Subcutaneous abdominal adipose tissue (tissue), 5 donors: ENCODE measurements around the gene EML6.

Experiments
- H3K27ac ChIP-seq: one replicate; pipeline ENCODE4 v1.7.0; 2013; ENCODE audit warnings: low read depth, mild to moderate bottlenecking, inconsistent platforms, low read length, moderate library complexity
- H3K27me3 ChIP-seq, 5 donors: one replicate each; pipeline ENCODE4 v1.7.0; 2013; ENCODE audit warnings: low read length in 5 of 5, inconsistent platforms in 1 of 5; ENCODE audit not compliant: control insufficient read depth in 5 of 5, insufficient read depth in 4 of 5
- H3K36me3 ChIP-seq, 5 donors: one replicate each; pipeline ENCODE4 v1.7.0; 2013; ENCODE audit warnings: low read length in 5 of 5; ENCODE audit not compliant: control insufficient read depth in 5 of 5, insufficient read depth in 5 of 5
- H3K4me1 ChIP-seq, 5 donors: one replicate each; pipeline ENCODE4 v1.7.0; 2013; ENCODE audit warnings: low read length in 5 of 5, mild to moderate bottlenecking in 3 of 5, moderate library complexity in 1 of 5; ENCODE audit not compliant: control insufficient read depth in 5 of 5, insufficient read depth in 5 of 5
- H3K4me3 ChIP-seq, 5 donors: one replicate each; pipeline ENCODE4 v1.7.0; 2013; ENCODE audit warnings: low read length in 5 of 5, low read depth in 1 of 5
- H3K9ac ChIP-seq, 5 donors: one replicate each; pipeline ENCODE4 v1.7.0; 2013; ENCODE audit warnings: low read length in 5 of 5, mild to moderate bottlenecking in 4 of 5, moderate library complexity in 3 of 5
- H3K9me3 ChIP-seq, 5 donors: one replicate each; pipeline ENCODE4 v1.7.0; 2013; ENCODE audit warnings: low read length in 5 of 5; ENCODE audit not compliant: control insufficient read depth in 5 of 5
- donor health status: healthy.
- donor health status: healthy.
- donor health status: healthy.
- donor health status: healthy.
- donor health status: healthy.

EML6 gene

DNA sequence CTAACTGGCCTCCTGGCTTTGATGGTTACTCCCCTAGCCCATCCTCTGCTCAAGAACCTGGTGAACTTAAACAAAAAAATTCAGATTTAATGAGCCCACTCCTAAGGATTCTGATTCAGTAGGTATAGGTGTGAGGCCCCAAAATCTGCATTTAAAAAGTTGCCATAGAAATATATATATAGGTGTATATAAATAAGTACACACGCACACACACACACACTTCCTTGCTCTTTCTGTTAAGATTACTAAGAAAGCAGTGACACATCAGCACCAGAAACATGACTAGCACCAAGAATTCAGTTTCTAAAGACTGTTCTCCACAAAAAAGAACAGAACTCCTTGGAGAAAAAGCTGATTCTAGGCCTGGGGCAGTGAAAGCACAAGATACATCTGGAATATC lies 17.8 kb downstream of the EML6 start:
- Histone ChIP-seq H3K4me3 (no peak overlapping the region), H3K27me3 (peaks cover 0 to 6% (median 3%) of the 10 kb centered on the region in 5 donors), H3K9ac (no peak overlapping the region), H3K9me3 (no peaks in the 10 kb centered on the region), H3K36me3 (no peaks in the 10 kb centered on the region), H3K4me1 (no peaks in the 10 kb centered on the region), H3K27ac (no peak overlapping the region)

DNA sequence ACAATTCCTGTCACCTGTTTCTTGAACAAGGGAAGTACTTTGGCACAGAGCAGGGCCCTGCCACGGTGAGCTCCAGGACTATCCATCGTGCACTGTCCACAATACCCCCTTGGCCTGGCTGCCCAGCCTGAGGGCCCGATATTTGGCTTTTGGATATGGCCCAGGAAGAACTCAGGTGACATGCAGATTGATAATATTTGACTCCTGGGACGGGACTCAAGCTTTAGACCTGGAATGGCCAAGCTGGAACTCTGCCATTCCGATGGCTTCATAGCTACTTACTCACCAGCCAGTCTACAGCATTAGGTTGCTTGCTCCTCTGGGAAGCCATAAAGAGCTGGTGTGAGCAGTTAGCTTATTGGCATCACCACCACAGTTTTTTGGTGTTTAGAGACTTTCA lies 26.6 kb downstream of the EML6 start:
- Histone ChIP-seq H3K4me1 (no peaks in the 10 kb centered on the region), H3K9ac (no peak overlapping the region), H3K27ac (no peak overlapping the region), H3K9me3 (no peaks in the 10 kb centered on the region), H3K4me3 (no peak overlapping the region), H3K27me3 (no peaks in the 10 kb centered on the region), H3K36me3 (no peaks in the 10 kb centered on the region)

DNA sequence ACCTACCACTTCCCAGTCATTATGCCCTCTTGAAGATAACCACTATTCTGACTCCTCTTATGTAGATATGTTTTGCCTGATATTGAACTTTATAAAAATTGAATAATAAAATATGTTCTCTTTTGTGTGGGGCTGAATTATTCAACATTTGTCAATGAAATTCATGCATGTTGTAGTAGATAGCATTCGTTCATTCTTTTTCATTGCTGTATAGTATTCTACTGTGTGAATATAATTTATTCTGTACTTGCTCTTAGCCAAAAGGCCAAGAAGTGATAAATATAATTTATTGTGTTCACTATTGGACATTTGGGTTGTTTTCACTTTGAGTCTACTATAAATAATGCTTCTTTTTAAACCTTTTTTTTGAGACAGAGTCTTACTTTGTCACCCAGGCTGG lies 29.0 kb downstream of the EML6 start:
- Histone ChIP-seq H3K9ac (no peak overlapping the region), H3K4me3 (no peak overlapping the region), H3K27ac (no peak overlapping the region), H3K4me1 (no peaks in the 10 kb centered on the region), H3K27me3 (no peaks in the 10 kb centered on the region), H3K36me3 (no peaks in the 10 kb centered on the region), H3K9me3 (no peaks in the 10 kb centered on the region)

DNA sequence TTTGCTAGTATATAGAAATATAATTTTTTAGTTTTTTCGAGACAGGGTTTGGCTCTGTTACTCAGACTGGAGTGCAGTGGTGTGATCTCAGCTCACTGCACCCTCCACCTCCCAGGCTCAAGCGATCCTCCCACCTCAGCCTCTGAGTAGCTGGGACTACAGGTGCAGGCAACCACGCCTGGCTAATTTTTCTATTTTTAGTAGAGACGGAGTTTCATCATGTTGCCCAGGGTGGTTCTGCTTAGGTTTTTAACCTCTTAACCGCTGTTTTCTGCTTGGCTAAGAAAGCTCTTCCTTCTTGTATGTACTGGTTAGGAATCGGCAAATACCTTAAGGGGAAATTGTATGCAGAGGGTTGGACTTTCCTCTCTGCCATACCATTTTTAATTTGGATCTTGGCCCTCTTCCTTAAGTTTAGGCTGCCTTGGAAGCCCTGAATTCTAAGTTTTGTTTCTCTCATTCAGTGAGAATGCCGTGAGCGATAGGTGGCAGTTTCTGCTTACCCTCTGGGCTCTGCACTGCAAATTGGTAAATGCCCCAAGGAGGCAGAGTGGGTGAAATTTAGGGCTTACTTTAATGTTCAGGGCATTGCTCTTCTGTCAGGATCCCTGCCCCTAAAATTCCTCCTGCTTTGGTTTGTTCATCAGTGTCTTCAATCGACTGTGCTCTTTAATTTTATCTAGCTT lies 32.3 kb downstream of the EML6 start:
- H3K4me1 ChIP-seq = no peaks in the 10 kb centered on the region
- no peak overlapping the region for H3K27ac ChIP-seq
- no peaks in the 10 kb centered on the region for H3K27me3 ChIP-seq
- no peak overlapping the region for H3K9ac ChIP-seq
- H3K4me3 ChIP-seq = no peak overlapping the region
- H3K36me3 ChIP-seq = no peaks in the 10 kb centered on the region
- H3K9me3 ChIP-seq = no peaks in the 10 kb centered on the region

DNA sequence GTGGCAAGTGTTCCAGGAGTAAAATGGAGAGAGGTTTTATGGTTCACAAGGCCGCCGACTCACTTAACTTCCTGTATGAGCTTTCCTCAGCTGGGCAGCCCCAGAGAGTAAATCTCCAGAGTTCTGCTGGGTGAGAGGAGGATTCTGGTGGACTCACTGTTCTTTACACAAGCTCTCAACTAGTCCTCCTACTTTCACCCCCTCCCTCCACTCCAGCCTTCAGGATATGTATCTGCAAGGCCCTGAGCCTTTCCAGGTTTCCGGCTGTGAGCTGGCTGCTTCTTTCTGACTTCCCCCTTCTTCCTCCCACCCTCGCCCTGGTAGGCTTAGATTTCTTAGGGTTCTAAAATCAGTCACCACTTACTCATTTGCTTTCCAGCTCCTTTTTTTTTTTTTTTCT lies 34.0 kb downstream of the EML6 start:
- Histone ChIP-seq H3K4me3 (no peak overlapping the region), H3K4me1 (no peaks in the 10 kb centered on the region), H3K36me3 (no peaks in the 10 kb centered on the region), H3K9me3 (no peaks in the 10 kb centered on the region), H3K27me3 (no peaks in the 10 kb centered on the region), H3K27ac (no peak overlapping the region), H3K9ac (no peak overlapping the region)

DNA sequence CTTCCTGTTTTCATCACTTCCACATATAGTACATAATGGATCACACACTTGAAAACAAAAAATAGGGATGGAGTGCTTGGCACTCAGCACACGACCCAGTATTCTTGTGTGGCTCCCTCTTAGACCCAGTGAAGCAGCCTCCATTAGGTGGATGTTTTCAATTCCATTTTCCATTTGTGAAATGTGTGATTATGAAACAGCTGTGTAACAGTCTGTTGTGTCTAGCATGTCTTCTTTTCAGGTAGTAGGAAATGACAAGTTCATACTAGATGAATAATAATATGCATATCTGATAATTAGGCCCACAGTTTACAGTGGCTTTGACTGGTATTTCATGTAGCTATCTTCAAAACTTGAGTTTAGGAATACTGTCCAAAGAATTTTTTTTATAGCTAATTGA lies 35.5 kb downstream of the EML6 start:
- Histone ChIP-seq H3K27ac (no peak overlapping the region), H3K4me1 (no peaks in the 10 kb centered on the region), H3K9me3 (no peaks in the 10 kb centered on the region), H3K27me3 (no peaks in the 10 kb centered on the region), H3K4me3 (no peak overlapping the region), H3K9ac (no peak overlapping the region), H3K36me3 (no peaks in the 10 kb centered on the region)

DNA sequence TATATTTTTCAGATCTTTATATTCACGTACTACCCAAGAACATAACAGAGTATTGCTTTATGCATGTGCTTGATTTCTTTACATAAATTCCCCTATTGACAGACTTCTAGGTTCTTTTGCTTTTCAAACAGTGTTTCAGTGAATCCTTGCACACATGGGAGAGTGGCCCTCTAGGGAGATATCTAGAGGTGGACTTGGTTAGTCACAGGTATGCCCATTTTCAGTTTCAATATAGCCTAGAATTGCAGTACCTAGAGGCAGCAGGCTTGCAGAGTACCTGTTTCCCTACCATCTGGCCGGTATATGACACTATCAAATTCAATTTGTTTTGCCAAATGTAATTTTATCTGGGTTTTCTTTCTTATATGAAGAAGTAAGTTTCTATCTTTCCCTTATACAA lies 36.8 kb downstream of the EML6 start:
- no peaks in the 10 kb centered on the region for H3K36me3 ChIP-seq
- H3K4me3 ChIP-seq = no peak overlapping the region
- H3K9ac ChIP-seq = no peak overlapping the region
- no peak overlapping the region for H3K27ac ChIP-seq
- no peaks in the 10 kb centered on the region for H3K9me3 ChIP-seq
- no peaks in the 10 kb centered on the region for H3K27me3 ChIP-seq
- H3K4me1 ChIP-seq = no peaks in the 10 kb centered on the region

DNA sequence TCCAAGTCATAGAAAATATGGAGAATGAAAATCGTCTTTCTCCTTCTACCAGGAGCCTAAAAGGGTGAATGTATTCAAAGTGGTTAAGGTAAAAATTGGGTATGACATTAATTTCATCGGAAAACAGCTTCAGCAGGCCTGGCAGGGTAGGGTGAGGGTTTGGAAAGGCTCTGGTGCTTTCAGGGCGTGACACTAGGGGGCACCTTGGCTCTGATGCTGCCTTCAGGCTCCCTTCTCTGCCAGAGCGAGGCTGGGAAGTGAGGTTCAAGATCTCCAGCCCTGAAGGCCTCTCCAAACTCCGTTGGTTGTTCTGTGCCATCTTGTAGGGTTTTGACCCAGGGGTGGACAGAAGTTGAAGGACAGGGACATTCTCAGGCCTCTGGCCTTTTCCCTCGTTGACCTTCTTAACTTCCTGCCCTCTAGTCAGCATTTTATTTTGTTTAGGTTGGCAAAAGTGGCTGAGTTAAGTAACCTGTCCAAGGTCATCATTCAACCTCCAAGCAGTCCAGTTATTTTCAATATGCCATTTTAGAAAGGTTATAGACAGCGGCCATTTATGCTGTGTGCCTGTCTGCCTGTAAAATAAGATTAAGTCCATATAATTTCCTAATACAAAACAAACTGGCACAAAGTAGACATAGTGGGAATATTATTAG lies 40.3 kb downstream of the EML6 start:
- Histone ChIP-seq H3K36me3 (no peaks in the 10 kb centered on the region), H3K27me3 (no peaks in the 10 kb centered on the region), H3K4me1 (peaks cover 0 to 3% (median 0%) of the 10 kb centered on the region in 5 donors), H3K9me3 (no peaks in the 10 kb centered on the region), H3K27ac (no peak overlapping the region), H3K9ac (no peak overlapping the region), H3K4me3 (no peak overlapping the region)

DNA sequence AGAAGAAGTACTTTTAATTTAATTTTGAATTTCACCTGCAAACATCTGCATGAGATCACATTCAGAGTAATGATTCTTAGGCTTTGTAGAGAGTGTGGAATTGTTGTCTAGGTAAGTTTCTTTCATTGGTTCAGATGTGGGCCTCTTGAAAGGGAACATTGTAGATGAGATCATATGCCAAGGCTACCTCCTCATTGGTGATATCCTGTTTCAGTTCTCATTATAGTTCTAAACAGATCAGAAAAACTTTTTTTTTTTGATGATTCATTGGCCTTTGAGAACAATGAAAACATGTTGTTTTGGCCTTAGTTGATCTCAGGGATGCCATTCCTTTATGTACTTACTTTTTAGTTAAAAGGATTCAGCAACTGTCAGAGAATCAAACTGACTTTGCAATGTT lies 44.5 kb downstream of the EML6 start:
- Histone ChIP-seq H3K9me3 (no peaks in the 10 kb centered on the region), H3K27me3 (no peaks in the 10 kb centered on the region), H3K4me3 (no peak overlapping the region), H3K4me1 (peaks cover 0 to 3% (median 0%) of the 10 kb centered on the region in 5 donors), H3K9ac (no peak overlapping the region), H3K27ac (no peak overlapping the region), H3K36me3 (no peaks in the 10 kb centered on the region)

DNA sequence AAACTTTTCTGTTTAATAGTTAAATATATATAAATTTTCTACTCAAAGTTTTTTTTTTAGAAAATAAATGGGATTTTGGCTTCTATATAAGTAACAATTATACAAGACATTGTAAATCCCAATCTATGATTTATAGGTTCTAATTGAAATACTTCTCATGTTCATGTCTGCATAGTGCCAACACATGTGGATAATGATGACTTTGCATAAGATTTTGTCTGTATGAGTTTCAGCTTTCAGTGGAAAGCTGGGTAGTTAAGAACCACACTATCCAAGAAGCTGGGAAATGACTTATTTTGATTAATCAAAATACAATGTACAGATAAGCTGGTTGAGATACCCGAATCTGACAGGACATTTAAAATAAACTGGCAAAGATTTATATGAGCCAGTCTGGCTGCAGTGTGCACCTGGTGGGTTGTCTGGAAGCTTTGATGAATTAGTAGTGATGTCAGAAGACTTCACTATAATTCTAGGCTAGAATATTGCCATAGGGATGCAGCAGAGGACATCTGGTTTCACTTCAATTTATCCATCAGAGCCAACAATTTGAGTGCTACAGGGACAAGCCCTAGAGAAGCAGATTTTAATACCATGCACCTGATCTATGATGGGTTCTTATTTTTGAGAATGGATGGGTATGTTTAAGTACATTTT lies 45.4 kb downstream of the EML6 start:
- Histone ChIP-seq H3K4me1 (peaks cover 0 to 3% (median 0%) of the 10 kb centered on the region in 5 donors), H3K27ac (no peak overlapping the region), H3K27me3 (no peaks in the 10 kb centered on the region), H3K9ac (no peak overlapping the region), H3K36me3 (no peaks in the 10 kb centered on the region), H3K4me3 (no peak overlapping the region), H3K9me3 (peaks cover 0 to 1% (median 0%) of the 10 kb centered on the region in 5 donors)
